Islet precursor cell (in vitro differentiated cells): ENCODE measurements around the gene TRPM8.
A peak's percentile ranks its signal among the peaks of the same experiment; 100 is the strongest.
"Not testable (repeated sequence)": the region's sequence is repeated elsewhere in the genome, so short reads cannot be mapped to it uniquely, and the experiment has no call there.

ENCODE experiments used
- DNase-seq: peaks from one replicate; pipeline ENCODE4 v3.0.0-alpha.2; 2018

TRPM8 gene

DNA sequence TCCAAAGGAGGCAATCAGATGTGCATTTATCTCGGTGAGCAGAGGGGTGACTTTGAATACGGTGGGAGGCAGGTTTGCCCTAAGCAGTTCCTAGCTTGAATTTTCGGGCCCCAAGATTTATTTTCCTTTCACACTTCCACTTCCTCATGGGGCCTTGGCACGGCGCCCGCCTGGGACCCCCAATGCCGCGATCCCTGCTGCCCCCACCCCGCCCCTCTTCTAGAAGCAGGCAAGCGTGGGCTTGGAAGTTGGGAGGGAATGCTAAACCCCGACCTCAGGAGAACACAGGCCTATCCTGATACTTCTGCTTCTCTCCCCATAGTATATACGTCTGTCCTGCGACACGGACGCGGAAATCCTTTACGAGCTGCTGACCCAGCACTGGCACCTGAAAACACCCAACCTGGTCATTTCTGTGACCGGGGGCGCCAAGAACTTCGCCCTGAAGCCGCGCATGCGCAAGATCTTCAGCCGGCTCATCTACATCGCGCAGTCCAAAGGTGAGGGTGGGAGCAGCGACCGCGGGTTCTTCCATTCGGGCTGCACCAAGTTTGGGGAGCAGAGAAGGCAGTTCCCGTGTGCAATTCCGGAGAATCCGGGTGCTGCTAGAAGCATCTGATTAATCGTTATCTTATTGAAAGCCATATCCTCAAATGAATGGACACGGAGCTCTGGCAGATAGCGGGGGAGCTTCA, 21.6 kb downstream of the TRPM8 start:
- DNase-seq = no peak

DNA sequence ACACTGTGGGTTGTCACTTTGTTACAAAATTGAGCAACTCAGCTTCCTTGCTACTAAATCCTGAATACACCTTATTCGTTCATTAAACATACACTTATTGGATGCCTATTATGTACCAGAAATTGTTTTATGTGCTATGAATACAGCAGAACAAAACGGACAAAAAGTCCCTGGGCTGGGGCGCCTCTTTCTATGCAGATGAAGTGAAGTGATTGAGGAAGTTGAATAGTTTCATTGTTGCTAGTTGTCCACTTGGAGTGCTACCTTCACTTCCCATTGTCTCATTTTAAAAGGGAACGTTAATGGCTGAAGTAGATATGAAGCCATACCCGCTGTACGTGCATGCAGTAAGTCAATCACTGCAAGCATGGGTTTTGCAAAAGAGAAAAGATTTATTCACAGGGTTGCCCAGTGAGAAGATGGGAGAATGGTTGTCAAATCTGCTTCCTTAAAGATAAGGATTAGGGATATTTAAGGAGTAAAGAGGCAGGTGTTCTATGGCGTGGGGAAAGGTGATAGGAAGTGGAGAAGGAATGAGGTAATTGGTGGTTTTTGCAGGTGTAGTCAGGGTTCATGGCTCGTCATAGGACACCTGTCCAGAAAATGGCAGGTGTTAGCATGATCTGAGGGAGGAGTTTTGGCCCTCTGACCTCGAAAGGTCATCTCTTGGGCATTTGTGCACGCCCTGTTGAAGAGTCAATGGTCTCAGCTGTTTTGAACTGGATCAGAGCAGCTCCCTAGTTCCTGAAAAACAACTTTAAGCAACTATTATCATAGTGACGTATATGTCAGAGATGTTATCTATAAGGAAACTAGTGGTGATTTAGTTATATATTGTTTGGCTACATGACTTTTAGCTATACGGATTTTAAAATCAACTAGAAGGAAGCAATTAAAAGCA, 23.5 kb downstream of the TRPM8 start:
- no peak for DNase-seq

DNA sequence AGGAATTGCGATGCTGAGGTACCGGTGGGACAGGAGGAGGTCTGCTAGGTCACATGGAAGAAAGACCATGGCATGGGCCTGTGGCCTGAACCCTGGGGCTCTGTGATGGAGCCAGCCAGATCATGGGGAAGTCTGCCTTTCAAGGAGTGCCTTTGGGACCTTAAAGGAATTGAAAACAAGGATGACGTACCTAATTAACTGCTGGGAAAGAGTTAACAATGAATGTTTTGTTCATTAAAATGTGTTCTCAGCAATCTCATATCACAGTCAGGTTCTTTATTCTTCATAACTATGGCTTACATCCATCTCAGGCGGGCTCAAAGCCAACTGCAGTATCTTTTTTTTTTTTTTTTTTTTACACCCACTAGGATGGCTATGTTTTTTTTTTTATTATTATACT, 25.6 kb downstream of the TRPM8 start:
- no peak for DNase-seq

DNA sequence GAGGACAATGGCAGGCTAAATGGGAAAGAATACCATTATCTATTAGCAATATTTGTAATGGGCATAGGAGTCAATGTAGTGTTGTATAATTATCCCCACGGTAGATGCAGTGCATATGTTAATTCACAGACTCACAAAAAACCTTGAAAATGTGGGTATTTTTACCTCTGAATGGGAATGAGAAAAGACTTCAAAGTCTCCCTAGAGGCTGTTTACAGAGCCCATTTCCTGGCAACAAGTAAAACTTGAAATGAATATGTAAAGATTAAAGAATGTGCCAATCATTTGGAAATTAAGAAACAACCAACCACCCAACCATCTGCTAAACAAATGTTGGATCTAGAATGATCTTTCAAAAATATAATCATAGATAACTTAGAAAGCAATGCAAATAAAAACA, 27.1 kb downstream of the TRPM8 start:
- no peak for DNase-seq

DNA sequence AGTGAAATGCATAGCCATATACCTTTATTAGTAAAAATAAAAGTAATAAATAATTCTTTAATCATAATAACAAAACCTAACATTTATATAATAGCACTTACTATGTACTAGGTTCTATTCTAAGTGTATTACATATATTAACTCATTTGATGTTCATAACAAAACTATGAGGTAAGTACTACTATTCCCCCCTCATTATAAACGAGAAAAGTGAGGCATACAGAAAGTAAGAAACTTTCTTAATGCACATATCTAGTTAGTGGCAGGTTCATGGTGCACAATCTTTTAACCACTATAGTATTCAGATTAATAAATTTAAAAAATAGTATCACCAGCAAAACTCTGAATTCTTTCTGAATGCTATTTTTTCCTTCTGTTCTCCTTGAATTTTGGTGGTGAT, 27.5 kb downstream of the TRPM8 start:
- DNase-seq = no peak

DNA sequence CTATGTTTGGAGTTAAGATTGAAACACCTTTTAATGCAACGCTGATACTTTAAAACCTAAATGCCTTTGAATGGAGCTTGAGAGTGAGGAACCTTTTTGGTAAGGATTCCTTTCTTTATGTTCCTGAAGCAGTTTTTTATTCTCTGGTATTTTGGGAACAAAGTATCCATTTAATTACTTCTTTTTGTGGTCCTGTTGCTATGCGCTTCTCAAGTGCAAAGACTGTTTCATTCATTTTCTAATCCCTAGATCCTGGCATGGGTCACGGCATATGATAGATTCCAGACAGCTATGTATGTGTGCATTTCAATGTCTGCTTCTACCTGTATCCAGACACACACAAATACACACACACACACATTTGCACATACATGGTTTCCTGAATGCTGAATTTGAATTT, 28.0 kb downstream of the TRPM8 start:
- no peak for DNase-seq

DNA sequence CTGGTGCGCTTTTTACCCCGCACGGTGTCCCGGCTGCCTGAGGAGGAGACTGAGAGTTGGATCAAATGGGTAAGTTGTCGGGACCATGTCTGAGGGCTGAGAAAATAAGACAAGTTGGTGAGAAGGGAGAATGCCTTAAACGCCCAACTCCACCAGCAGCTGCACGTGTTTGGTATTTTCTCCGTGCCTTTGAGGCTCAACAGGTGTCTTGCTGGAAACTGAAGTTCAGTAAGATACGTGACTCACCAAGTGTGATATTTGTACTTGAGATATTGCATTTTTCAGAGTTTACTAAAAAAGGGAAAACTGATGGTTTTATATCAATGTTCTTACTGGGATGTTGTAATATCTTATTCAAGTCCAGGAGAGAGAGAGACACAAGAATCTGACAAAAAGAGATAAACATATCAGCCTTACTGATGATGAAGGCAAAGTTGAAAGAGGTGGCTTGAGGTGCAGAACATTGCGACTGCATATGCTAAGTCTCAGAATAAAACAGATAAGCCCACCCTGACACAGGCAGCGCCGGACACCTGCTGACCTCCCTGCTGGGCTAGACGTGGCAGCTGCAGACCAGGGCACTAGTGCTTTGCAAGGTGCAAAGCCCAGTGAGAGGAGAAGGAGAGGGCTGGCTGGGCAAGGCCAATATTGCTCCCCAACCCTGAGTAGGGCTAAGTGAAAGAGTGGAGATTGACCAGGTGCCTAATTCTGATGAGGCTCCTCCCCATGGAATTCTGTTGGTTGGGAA, 33.1 kb downstream of the TRPM8 start:
- no peak for DNase-seq

DNA sequence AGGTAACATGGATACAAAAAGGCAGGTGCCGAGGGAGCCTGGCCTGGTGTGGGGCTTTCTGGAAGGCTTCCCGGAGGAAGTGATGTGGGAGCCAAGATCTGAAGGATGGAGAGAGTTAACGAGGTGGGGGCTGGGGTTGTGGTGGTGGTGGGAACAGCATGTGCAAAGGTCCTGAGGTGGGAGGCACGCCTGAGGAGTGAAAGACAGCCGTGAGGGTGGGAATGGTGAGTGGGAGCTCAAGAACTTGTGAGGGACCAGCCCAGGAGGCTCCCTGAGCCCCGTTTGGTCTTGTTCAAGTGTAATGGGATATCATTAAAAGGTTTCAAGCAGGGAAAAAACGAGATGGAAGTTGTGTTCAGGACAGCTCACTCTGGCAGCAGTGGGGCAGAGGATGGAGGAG, 35.2 kb downstream of the TRPM8 start:
- no peak for DNase-seq

DNA sequence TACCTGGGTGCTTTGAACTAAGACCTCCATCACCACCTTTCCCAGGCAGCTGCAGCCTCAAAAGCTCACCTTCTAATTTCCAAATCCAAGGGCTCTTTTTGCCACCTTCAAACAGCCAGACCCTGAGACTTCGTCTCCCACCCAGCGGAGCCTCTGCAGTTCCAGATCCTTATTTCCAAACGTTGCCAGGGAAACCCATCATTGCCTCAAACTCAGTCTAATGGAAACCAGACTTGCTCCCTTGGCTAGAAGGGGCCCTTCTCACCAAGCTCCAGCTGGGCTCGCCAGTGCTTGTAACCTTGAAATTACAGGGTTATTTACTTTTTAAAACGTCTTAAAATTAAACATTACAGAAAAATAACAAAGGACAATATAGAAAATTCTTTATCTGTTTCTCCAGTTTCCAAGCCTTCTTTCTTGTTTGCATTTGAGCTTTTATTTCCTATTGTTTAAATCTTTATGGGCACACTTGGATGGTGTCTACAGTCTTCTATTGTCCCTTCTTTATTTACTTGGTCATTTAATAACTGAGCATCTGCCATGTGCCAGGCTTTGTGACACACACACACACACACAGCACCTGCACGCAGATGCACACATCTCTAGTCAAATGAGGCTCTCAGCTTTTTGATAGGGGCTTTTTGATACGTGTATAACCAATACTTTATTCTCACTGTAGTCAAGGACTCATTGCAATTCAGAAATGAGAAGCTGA, 36.1 kb downstream of the TRPM8 start:
- no peak for DNase-seq

DNA sequence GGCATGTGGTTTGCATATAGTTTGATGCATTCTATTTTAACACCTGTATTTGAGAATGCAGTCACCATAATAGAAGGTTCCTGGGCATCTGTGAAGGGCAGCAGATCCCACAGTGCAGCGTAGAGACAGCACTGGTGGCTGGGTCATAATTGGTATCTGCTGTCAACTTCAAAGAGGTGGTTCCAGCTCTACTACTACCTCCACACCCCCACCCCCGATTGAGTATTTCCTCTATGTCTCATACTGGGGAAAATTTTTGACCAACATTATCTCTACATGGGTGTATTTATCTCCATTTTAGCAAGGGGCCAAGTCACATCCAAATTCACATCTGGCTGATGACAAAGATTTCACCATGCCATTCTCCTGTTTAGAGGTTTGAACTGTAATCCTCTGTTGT, 43.0 kb downstream of the TRPM8 start:
- DNase-seq = peak; percentile 9

DNA sequence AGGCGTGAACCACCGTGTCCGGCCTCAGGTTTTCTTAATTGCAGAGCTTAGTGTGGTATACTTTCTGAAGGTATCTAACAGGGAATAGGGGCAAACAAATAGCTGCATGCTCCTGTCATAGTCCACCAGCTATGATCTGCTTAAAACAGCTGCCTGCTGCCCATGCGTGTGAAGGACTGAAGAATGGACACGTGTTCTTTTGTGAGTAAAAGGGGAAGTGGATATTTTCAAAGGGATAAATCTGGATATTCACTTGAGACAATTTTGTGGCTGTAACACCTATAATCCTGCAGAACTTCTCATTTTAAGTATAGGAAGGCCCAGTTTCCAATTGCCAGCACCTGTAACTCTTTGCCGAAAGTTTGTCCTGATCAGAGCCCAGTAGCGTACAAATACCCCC, 44.7 kb downstream of the TRPM8 start:
- DNase-seq = no peak

DNA sequence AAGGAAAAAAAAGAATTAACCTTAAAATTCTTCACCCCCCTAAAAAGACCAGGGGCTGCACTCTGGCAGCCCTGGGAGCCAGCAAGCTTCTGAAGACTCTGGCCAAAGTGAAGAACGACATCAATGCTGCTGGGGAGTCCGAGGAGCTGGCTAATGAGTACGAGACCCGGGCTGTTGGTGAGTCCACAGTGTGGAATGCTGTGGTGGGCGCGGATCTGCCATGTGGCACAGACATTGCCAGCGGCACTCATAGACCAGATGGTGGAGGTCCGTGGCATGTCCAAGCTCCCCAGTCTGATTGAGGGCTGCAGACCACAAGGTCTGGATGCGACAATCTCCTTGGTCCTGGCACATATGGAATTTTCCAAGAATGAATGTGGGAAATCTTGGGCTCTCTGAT, 47.4 kb downstream of the TRPM8 start:
- peak; percentile 45 for DNase-seq

DNA sequence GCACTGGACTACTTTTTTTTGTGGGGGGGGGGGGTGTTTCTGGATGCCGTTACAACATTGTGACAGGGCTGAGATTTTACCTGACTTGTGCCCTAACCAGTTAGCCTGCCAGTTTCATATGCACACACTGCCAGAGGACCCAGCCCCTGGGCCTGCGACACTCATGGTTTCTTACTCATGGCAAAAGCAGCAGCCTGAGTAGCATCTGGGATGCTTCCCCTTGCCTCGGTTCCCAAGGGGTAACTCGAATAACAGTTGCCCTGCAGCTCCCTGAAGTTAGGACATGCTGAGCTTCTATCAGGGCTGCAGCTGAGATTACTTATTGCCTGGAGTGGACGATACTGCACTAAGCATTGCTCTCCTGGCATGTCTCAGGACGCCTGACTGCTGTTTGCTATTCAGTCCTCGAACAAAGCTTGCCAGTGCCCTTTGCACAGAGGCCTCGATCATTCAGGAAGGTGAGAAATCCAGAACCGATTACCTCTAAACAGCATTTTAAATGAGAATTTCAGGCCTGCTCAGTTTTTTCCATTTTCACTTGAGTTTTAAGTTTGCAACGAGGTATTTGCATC, 47.9 kb downstream of the TRPM8 start:
- DNase-seq = peak; percentile 37

DNA sequence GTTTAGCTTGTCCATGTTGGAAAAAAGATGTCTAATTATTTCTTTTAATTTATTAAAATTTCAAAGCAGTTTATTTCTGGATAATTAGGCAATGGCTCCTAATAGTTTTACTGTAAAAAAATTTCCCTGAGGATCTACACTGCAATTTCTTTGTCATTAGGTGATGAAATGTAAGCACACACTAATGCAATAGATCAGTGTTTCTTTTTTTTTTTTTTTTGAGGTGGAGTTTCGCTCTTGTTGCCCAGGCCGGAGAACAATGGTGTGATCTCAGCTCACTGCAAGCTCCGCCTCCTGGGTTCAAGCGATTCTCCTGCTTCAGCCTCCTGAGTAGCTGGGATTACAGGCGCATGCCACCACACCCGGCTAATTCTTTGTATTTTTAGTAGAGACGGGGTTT, 48.5 kb downstream of the TRPM8 start:
- DNase-seq = not testable (repeated sequence)

DNA sequence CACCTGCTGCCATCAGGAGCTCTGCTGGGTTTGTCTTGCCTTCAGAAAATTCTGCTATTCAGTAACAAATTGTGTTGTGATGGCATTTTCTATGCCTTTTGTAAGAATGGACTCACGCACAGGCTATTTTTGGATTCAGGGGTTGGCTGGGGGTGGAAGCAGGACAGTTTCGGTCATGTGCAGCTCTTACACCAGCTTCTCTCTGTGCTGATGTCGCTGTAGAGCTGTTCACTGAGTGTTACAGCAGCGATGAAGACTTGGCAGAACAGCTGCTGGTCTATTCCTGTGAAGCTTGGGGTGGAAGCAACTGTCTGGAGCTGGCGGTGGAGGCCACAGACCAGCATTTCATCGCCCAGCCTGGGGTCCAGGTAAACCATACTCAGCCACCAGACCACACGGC, 49.2 kb downstream of the TRPM8 start:
- peak; percentile 35 for DNase-seq

DNA sequence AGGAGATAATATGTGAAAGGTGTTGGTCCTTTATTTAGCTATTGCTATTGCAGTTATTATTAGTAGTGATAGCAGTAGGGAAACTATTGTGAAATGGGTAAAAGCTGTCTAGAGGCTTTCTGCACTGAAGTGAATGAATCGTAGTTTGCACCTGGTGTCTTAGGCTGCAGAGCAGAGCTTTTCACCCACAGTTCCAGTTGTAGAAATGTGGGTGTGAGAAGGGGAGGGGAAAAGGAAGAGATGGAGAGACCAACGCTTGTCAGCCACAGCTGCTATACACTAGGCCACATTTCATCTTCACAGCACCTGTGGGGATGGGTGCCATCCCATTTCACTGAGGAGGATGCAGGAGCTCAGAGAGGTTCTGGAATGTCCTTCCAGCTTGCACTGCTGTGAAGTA, 50.0 kb downstream of the TRPM8 start:
- DNase-seq = no peak

DNA sequence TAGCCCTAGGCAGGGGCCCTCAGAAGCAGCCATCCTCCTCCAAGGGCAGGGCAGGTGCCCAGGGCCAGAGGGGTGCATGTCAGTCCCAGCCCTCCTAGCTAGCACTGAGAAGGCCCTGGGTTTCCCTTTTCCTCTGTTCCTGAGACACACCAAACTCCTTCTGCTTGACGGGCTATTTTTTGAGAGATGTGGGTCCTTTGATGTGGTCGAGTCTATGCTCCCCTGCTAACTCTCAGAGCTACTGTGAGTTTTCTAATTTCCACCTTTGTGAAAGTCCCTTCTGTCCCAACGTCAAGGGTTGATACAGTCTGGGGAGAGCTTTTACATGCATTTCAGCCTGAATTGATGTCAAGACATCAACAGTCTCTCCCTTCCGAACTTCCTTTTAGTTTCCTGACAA, 51.4 kb downstream of the TRPM8 start:
- DNase-seq = no peak

DNA sequence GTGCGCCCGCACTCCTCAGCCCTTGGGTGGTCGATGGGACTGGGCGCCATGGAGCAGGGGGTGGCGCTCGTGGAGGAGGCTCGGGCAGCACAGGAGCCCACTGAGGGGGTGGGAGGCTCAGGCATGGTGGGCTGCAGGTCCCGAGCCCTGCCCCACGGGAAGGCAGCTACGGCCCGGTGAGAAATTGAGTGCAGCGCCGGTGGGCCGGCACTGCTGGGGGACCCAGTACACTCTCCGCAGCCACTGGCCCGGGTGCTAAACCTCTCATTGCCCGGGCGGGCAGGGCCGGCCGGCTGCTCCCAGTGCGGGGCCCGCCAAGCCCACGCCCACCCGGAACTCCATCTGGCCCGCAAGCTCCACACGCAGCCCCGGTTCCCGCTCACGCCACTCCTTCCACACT, 55.3 kb downstream of the TRPM8 start:
- peak; percentile 31 for DNase-seq

DNA sequence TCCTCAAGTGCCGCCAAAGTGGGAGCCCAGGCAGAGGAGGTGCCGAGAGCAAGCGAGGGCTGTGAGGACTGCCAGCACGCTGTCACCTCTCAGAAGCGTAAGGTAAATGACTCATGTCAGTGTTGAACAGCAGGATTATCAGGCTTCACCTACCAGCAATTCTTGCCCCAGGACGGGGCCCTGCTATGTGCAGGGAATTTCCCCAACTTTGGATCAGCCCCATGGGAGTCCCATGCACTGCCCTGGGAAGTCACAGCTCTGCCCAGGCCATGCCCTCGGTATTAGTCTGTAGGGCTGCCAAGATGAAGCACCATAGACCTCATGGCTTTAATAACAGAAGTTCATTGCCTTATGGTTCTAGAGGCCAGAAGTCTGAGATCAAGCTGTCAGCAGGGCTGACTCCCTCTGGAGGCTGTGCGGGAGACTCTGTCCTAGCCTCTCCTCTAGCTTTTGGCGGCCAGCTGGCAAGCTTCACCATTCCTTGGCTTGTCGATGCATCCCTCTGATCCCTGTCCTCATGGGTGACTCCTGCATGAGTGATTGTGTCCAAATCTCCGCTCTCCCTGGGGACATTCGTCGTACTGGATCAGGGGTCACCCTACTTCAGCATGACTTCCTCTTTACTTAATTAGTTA, 55.9 kb downstream of the TRPM8 start:
- peak; percentile 54 for DNase-seq

DNA sequence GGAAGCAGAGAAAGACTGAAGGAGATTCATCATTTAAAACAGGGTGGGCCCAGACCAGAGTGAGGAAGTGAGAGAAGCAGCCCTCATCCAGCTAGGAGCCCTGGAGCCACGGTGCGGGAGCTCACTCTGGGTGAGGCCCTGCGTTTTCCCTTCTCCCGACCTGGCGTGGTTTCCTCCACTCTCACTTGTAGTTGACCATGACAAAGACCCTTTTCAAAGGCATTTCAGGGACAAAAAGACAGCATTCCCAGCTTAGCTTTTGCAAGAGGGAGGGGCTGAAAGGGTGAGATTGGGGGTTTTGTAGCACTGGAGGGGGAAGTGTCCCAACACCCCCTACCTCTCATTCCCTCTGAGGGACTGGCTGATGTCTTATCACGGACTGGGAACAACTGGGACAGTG, 56.6 kb downstream of the TRPM8 start:
- peak; percentile 56 for DNase-seq

DNA sequence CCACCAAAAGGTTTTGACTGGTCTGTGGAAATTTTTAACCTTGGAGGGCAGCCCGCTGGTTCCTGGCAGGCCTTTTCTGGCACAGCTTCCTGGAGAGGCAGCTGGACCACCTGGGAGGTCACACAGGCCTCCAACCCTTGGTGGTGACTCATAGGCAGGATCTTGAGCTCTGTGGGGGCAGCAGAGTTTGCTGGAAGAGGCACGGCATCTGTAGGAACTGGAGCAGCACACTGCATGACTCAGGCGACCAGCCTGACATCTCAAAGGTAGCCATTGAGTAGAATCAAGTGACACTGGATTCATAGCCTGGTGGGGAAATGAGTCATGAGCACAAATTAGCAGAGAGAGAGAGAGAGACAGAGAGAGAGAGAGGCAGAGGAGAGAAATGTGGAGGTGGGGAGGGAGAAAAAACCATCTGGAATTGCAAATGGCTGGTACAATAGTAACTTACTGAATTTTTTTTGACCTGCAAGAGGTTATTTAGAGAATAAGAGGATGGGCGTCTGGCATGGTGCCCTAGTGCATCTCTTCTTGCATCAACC, 57.4 kb downstream of the TRPM8 start:
- DNase-seq = peak; percentile 98

DNA sequence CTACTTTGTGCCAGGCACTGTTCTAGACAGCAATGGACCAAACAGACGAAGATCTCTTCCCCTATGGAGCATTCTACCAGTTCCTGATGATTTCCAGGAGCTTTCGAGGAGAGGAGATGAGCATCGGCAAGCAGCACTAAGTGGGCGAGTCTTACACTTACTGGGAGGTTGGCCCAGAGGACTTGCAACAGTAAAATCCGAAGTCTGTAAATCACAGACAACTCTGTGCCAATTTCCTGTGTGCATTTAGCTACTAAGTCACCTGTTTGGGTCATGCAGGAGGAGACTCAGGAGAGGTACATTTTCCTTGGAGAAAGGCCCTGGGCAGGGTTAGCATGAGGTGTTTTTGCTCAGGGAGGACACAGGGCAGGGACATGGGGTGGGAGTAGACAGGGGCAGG, 58.9 kb downstream of the TRPM8 start:
- peak; percentile 49 for DNase-seq
